Common myeloid progenitor, CD34-positive (primary cell): ENCODE measurements around the gene GRM8.

Source experiments
- CTCF ChIA-PET: fragments of 350-600 bp; sonication (Branson Sonifier 250); formaldehyde crosslinking; loops from one replicate; lab custom pipeline; 2021; ENCODE audit warnings: antibody characterized with exemption; lab: Charles Lee
- POLR2A ChIA-PET: fragments of 350-600 bp; sonication (Branson Sonifier 250); formaldehyde crosslinking; loops from one replicate; lab custom pipeline; 2021; ENCODE audit warnings: antibody characterized with exemption; lab: Charles Lee
- DNase-seq, 3 donors: peaks; one replicate each; pipeline versions ENCODE4 v3.0.0 to v3.0.0-alpha.2; 2013
- H3K27ac ChIP-seq, 2 experiments: 1 replicate in 1 of 2; 2 replicates in 1 of 2; pipeline ENCODE4 v1.7.0; 2013; ENCODE audit warnings: inconsistent platforms in 2 of 2, low read length in 2 of 2, mild to moderate bottlenecking in 2 of 2, low read depth in 1 of 2, moderate library complexity in 1 of 2; ENCODE audit not compliant: severe bottlenecking in 2 of 2, insufficient read depth in 1 of 2, poor library complexity in 1 of 2
- H3K27me3 ChIP-seq, 5 experiments: replicated peaks in 2 of 5; 1 replicate in 3 of 5; 2 replicates in 2 of 5; pipeline versions ENCODE4 v1.6.1 to v1.7.0; 2013; ENCODE audit warnings: low read length in 4 of 5, mild to moderate bottlenecking in 2 of 5, moderate library complexity in 2 of 5, inconsistent platforms in 1 of 5; ENCODE audit not compliant: insufficient read depth in 5 of 5, control insufficient read depth in 4 of 5
- H3K36me3 ChIP-seq, 4 experiments: 1 replicate in 2 of 4; 2 replicates in 2 of 4; pipeline versions ENCODE4 v1.6.1 to v1.7.0; 2013; ENCODE audit warnings: low read length in 3 of 4, control low read depth in 1 of 4, mild to moderate bottlenecking in 1 of 4; ENCODE audit not compliant: control insufficient read depth in 4 of 4, insufficient read depth in 4 of 4
- H3K4me1 ChIP-seq, 4 experiments: 1 replicate in 3 of 4; 2 replicates in 1 of 4; pipeline versions ENCODE4 v1.6.1 to v1.7.1; 2013; ENCODE audit warnings: low read length in 3 of 4, mild to moderate bottlenecking in 3 of 4, control low read depth in 1 of 4, inconsistent platforms in 1 of 4, moderate library complexity in 1 of 4; ENCODE audit not compliant: control insufficient read depth in 4 of 4, insufficient read depth in 4 of 4; ENCODE audit errors: control extremely low read depth in 1 of 4
- H3K4me3 ChIP-seq, 7 experiments: 1 replicate in 4 of 7; 2 replicates in 3 of 7; pipeline versions ENCODE4 v1.5.1 to v1.7.0; 2013; ENCODE audit warnings: mild to moderate bottlenecking in 7 of 7, low read length in 6 of 7, moderate library complexity in 6 of 7, inconsistent platforms in 2 of 7, low read depth in 2 of 7, control low read depth in 1 of 7; ENCODE audit not compliant: insufficient read depth in 4 of 7, control insufficient read depth in 1 of 7; ENCODE audit errors: extremely low read depth in 1 of 7
- H3K9me3 ChIP-seq, 5 experiments: 1 replicate in 4 of 5; 2 replicates in 1 of 5; pipeline versions ENCODE4 v1.6.1 to v1.7.1; 2013; ENCODE audit warnings: low read length in 4 of 5, mild to moderate bottlenecking in 2 of 5, inconsistent platforms in 1 of 5, low read depth in 1 of 5, moderate library complexity in 1 of 5; ENCODE audit not compliant: control insufficient read depth in 4 of 5, insufficient read depth in 2 of 5; ENCODE audit errors: control extremely low read depth in 1 of 5
- WGBS: methylation state at CpG from one replicate; pipeline ENCODE4 v1.1.5; 2013; ENCODE audit not compliant: insufficient coverage; 5-methylcytosine and 5-hydroxymethylcytosine counted together

The GRM8 gene

GRCh38 chr7:127251465-127252376 is 1.0 kb downstream of the GRM8 start:
- Histone ChIP-seq H3K27ac (no peak overlapping the region), H3K4me1 (peaks cover 0 to 30% (median 24%) of the 10 kb centered on the region in 4 experiments), H3K9me3 (no peaks in the 10 kb centered on the region), H3K36me3 (no peaks in the 10 kb centered on the region), H3K27me3 (peaks cover 25 to 93% (median 56%) of the 10 kb centered on the region in 5 experiments), H3K4me3 (peak overlapping the region in 6 of 7 experiments; percentile 21 to 81 (median 54))
- CTCF ChIA-PET: interaction anchor here (1.7 kb wide), 1 partner anchor 8 kb away, joined by 4 read pairs; no protein-coding TSS in a partner anchor
- POLR2A ChIA-PET: no interaction called here
- DNase-seq: peak in 2 of 3 donors; percentile 24 to 34
- 1% methylated on average over 68 of the region's 81 CpGs for WGBS

- CTCF ChIA-PET: interaction anchor here (1.7 kb wide), 1 partner anchor 9 kb away, joined by 4 read pairs; no protein-coding TSS in a partner anchor
Observed at GRCh38 chr7:127251036-127251464, 1.7 kb downstream of the GRM8 start.

GRCh38 chr7:127250312-127251035 is 2.3 kb downstream of the GRM8 start:
- Histone ChIP-seq H3K9me3 (no peaks in the 10 kb centered on the region), H3K27ac (no peak overlapping the region), H3K36me3 (no peaks in the 10 kb centered on the region), H3K27me3 (peaks cover 23 to 87% (median 50%) of the 10 kb centered on the region in 5 experiments), H3K4me1 (peaks cover 0 to 30% (median 24%) of the 10 kb centered on the region in 4 experiments), H3K4me3 (no peak overlapping the region)
- WGBS: 7% methylated on average over 8 of the region's 12 CpGs
- ChIA-PET CTCF (interaction anchor here (1.7 kb wide), 1 partner anchor 10 kb away, joined by 4 read pairs; no protein-coding TSS in a partner anchor), POLR2A (no interaction called here)
- DNase-seq: peak in 2 of 3 donors; percentile 11 to 25

More at GRCh38 chr7:127251036-127251464, 1.7 kb downstream of the GRM8 start:
- peak in 2 of 3 donors; percentile 15 to 34 for DNase-seq
- 7% methylated on average over 21 of the region's 23 CpGs for WGBS
- H3K4me1 ChIP-seq: peaks cover 0 to 30% (median 24%) of the 10 kb centered on the region in 4 experiments
- no peaks in the 10 kb centered on the region for H3K36me3 ChIP-seq
- POLR2A ChIA-PET: no interaction called here
- no peaks in the 10 kb centered on the region for H3K9me3 ChIP-seq
- no peak overlapping the region for H3K27ac ChIP-seq
- H3K4me3 ChIP-seq: peak overlapping the region in 4 of 7 experiments; percentile 9 to 81 (median 75)
- H3K27me3 ChIP-seq: peaks cover 23 to 93% (median 49%) of the 10 kb centered on the region in 5 experiments

GRCh38 chr7:127245607-127246006 is 7.1 kb downstream of the GRM8 start:
- no peak for DNase-seq
- no CpG with 5 or more reads among the region's 1 CpG for WGBS
- POLR2A ChIA-PET: no interaction called here

GRCh38 chr7:127245002-127245401 is 7.7 kb downstream of the GRM8 start:
- WGBS: no CpG with 5 or more reads among the region's 3 CpGs
- H3K4me1 ChIP-seq: no peaks in the 10 kb centered on the region
- H3K9me3 ChIP-seq: no peaks in the 10 kb centered on the region
- CTCF ChIA-PET: interaction anchor here (1.2 kb wide), 1 partner anchor 13 kb away, joined by 5 read pairs; no protein-coding TSS in a partner anchor
- DNase-seq: no peak
- H3K27ac ChIP-seq: no peak overlapping the region
- H3K4me3 ChIP-seq: no peak overlapping the region
- POLR2A ChIA-PET: no interaction called here
- no peaks in the 10 kb centered on the region for H3K36me3 ChIP-seq
- peaks cover 14 to 62% (median 20%) of the 10 kb centered on the region in 5 experiments for H3K27me3 ChIP-seq

More at GRCh38 chr7:127245607-127246006, 7.1 kb downstream of the GRM8 start:
- Histone ChIP-seq H3K4me1 (no peaks in the 10 kb centered on the region), H3K36me3 (no peaks in the 10 kb centered on the region), H3K27me3 (peaks cover 20 to 63% (median 22%) of the 10 kb centered on the region in 5 experiments), H3K4me3 (no peak overlapping the region), H3K9me3 (no peaks in the 10 kb centered on the region), H3K27ac (no peak overlapping the region)
- CTCF ChIA-PET: interaction anchor here (0.9 to 1.2 kb wide), 2 partner anchors 9 to 13 kb away, joined by 3 to 5 read pairs; no protein-coding TSS in a partner anchor

GRCh38 chr7:127239814-127240213 is 12.9 kb downstream of the GRM8 start:
- POLR2A ChIA-PET: no interaction called here
- H3K27ac ChIP-seq: no peak overlapping the region
- CTCF ChIA-PET: no interaction called here
- peak in 2 of 3 donors; percentile 2 to 6 for DNase-seq
- WGBS: 73% methylated on average over 5 of the region's 6 CpGs
- no peaks in the 10 kb centered on the region for H3K9me3 ChIP-seq
- H3K36me3 ChIP-seq: no peaks in the 10 kb centered on the region
- H3K4me3 ChIP-seq: no peak overlapping the region
- H3K4me1 ChIP-seq: no peaks in the 10 kb centered on the region
- H3K27me3 ChIP-seq: peaks cover 3 to 35% (median 13%) of the 10 kb centered on the region in 5 experiments
